IMR-90 (cell line): ENCODE measurements around the gene DOCK1. TPM values are rescaled to one million over a fixed set of nuclear protein-coding genes. Genes with fewer than 3 reads are reported as not detected.

Experiments
- ATAC-seq: fragments of 200-7000 bp; cut with Tn5 transposase; 2 replicates; pipeline ENCODE4 v1.9.1; 2020; ENCODE audit warnings: low read depth, mild to moderate bottlenecking, moderate library complexity
- BruUV-seq: library from RNA; stranded (reverse); fragments of 400-500 nt; replicated peaks from 2 replicates; lab custom pipeline; 2021; lab: Mats Ljungman, UMichigan
- CTCF ChIA-PET: fragments of 300-600 bp; formaldehyde crosslinking; extraction: SDS; loops from one replicate; lab custom pipeline; 2021; ENCODE audit warnings: antibody characterized with exemption; lab: Yijun Ruan, JAX
- POLR2A ChIA-PET: fragments of 300-600 bp; sonication (Branson Sonifier 250); formaldehyde crosslinking; loops from one replicate; lab custom pipeline; 2022; ENCODE audit warnings: antibody characterized with exemption; ENCODE audit not compliant: unreplicated experiment; lab: Charles Lee
- DNase-seq: peaks from one replicate; pipeline ENCODE4 v3.0.0; 2013
- H2AFZ ChIP-seq: replicated peaks from 2 replicates; pipeline ENCODE3; 2013; ENCODE audit warnings: low read length, mild to moderate bottlenecking; ENCODE audit not compliant: poor library complexity
- H2AK5ac ChIP-seq: 2 replicates; pipeline ENCODE4 v1.6.1; 2013; ENCODE audit warnings: low read depth, low read length, inconsistent platforms
- H2AK9ac ChIP-seq: replicated peaks from 2 replicates; pipeline ENCODE3; 2013; ENCODE audit warnings: mild to moderate bottlenecking, low read depth, low read length, moderate library complexity; ENCODE audit not compliant: poor library complexity
- H2BK120ac ChIP-seq: 2 replicates; pipeline ENCODE4 v1.6.1; 2013; ENCODE audit warnings: low read depth, low read length, inconsistent platforms
- H2BK15ac ChIP-seq: 3 replicates; pipeline ENCODE4 v1.6.1; 2013; ENCODE audit warnings: low read depth, low read length, inconsistent platforms
- H2BK20ac ChIP-seq: 2 replicates; pipeline ENCODE4 v1.6.1; 2013; ENCODE audit warnings: low read depth, mild to moderate bottlenecking, inconsistent platforms, low read length, moderate library complexity
- H2BK5ac ChIP-seq: 2 replicates; pipeline ENCODE4 v1.6.1; 2013; ENCODE audit warnings: mild to moderate bottlenecking, low read depth, low read length, inconsistent platforms; ENCODE audit not compliant: poor library complexity, severe bottlenecking
- H3K14ac ChIP-seq: replicated peaks from 2 replicates; pipeline ENCODE4 v1.6.1; 2013; ENCODE audit warnings: low read depth, low read length, inconsistent platforms
- H3K18ac ChIP-seq: 2 replicates; pipeline ENCODE4 v1.6.1; 2013; ENCODE audit warnings: low read depth, low read length, control low read depth
- H3K23ac ChIP-seq: 2 replicates; pipeline ENCODE4 v1.6.1; 2013; ENCODE audit warnings: low read depth, low read length, inconsistent platforms
- H3K27ac ChIP-seq: 2 replicates; pipeline ENCODE4 v1.5.1; 2013; ENCODE audit warnings: mild to moderate bottlenecking, control low read depth, low read length; ENCODE audit not compliant: insufficient read depth
- H3K27me3 ChIP-seq: 2 replicates; pipeline ENCODE4 v1.6.1; 2013; ENCODE audit warnings: low read length; ENCODE audit not compliant: control insufficient read depth, insufficient read depth
- H3K36me3 ChIP-seq: 2 replicates; pipeline ENCODE4 v1.6.1; 2013; ENCODE audit warnings: low read length, mixed read lengths; ENCODE audit not compliant: control insufficient read depth, insufficient read depth
- H3K4ac ChIP-seq: 2 replicates; pipeline ENCODE4 v1.6.1; 2013; ENCODE audit warnings: low read depth, low read length, inconsistent platforms
- H3K4me1 ChIP-seq: 2 replicates; pipeline ENCODE4 v1.6.1; 2013; ENCODE audit warnings: low read length, mixed read lengths; ENCODE audit not compliant: control insufficient read depth, insufficient read depth
- H3K4me2 ChIP-seq: 2 replicates; pipeline ENCODE4 v1.6.1; 2013; ENCODE audit warnings: low read depth, mild to moderate bottlenecking, control low read depth, low read length, moderate library complexity
- H3K4me3 ChIP-seq: 2 replicates; pipeline ENCODE4 v1.5.1; 2013; ENCODE audit warnings: low read depth, mild to moderate bottlenecking, control low read depth, low read length, moderate library complexity; ENCODE audit not compliant: insufficient read depth
- H3K56ac ChIP-seq: 2 replicates; pipeline ENCODE4 v1.6.1; 2013; ENCODE audit warnings: low read length, inconsistent platforms; ENCODE audit not compliant: insufficient read depth; ENCODE audit errors: extremely low read depth
- H3K79me1 ChIP-seq, 2 experiments: 2 replicates each; pipeline ENCODE4 v1.6.1; 2013; ENCODE audit warnings: low read length in 2 of 2, inconsistent platforms in 1 of 2, low read depth in 1 of 2
- H3K9ac ChIP-seq: 2 replicates; pipeline ENCODE4 v1.6.1; 2013; ENCODE audit warnings: low read depth, low read length, control low read depth
- H3K9me1 ChIP-seq: 2 replicates; pipeline ENCODE4 v1.6.1; 2013; ENCODE audit warnings: low read length, inconsistent platforms; ENCODE audit not compliant: insufficient read depth
- H3K9me3 ChIP-seq: 2 replicates; pipeline ENCODE4 v1.6.1; 2013; ENCODE audit warnings: low read length; ENCODE audit not compliant: control insufficient read depth, insufficient read depth
- H4K20me1 ChIP-seq: 2 replicates; pipeline ENCODE4 v1.6.1; 2013; ENCODE audit warnings: low read length, inconsistent platforms; ENCODE audit not compliant: insufficient read depth
- H4K5ac ChIP-seq: 2 replicates; pipeline ENCODE4 v1.6.1; 2013; ENCODE audit warnings: mild to moderate bottlenecking, low read depth, low read length, control low read depth
- H4K8ac ChIP-seq, 2 experiments: 2 replicates each; pipeline ENCODE4 v1.6.1; 2013; ENCODE audit warnings: low read depth in 2 of 2, low read length in 2 of 2, control low read depth in 1 of 2, inconsistent platforms in 1 of 2
- H4K91ac ChIP-seq: 2 replicates; pipeline ENCODE4 v1.6.1; 2013; ENCODE audit warnings: low read depth, low read length, inconsistent platforms; ENCODE audit not compliant: insufficient read depth
- BHLHE40 ChIP-seq: fragments of 150-350 bp; IDR thresholded peaks from 2 replicates; pipeline ENCODE4 v1.6.1; 2016; ENCODE audit warnings: mild to moderate bottlenecking, low read depth, low read length
- CEBPB ChIP-seq: IDR thresholded peaks from 2 replicates; pipeline ENCODE4 v1.6.1; 2012; ENCODE audit warnings: low read depth, low read length, improper control_type of control experiment
- CHD1 ChIP-seq: IDR thresholded peaks from 2 replicates; pipeline ENCODE4 v1.6.1; 2012; ENCODE audit warnings: low read depth, low read length, improper control_type of control experiment
- FOS ChIP-seq: fragments of 150-350 bp; IDR thresholded peaks from 2 replicates; pipeline ENCODE4 v1.6.1; 2016; ENCODE audit warnings: low read depth, low read length
- MAFK ChIP-seq: IDR thresholded peaks from 2 replicates; pipeline ENCODE4 v1.6.1; 2012; ENCODE audit warnings: low read depth, low read length, improper control_type of control experiment
- MXI1 ChIP-seq: IDR thresholded peaks from 2 replicates; pipeline ENCODE4 v1.6.1; 2012; ENCODE audit warnings: low read depth, mild to moderate bottlenecking, low read length, moderate library complexity, borderline replicate concordance
- NFE2L2 ChIP-seq: fragments of 150-350 bp; IDR thresholded peaks from 2 replicates; pipeline ENCODE4 v1.6.1; 2016; ENCODE audit warnings: low read depth, mild to moderate bottlenecking, low read length
- POLR2A ChIP-seq: IDR thresholded peaks from 2 replicates; pipeline ENCODE4 v1.6.1; 2012; ENCODE audit warnings: mild to moderate bottlenecking, low read depth, low read length
- RCOR1 ChIP-seq: IDR thresholded peaks from 2 replicates; pipeline ENCODE4 v1.6.1; 2012; ENCODE audit warnings: mild to moderate bottlenecking, low read length, improper control_type of control experiment; ENCODE audit not compliant: insufficient replicate concordance
- SMC3 ChIP-seq: fragments of 150-350 bp; IDR thresholded peaks from 2 replicates; pipeline ENCODE4 v1.6.1; 2016; ENCODE audit warnings: low read depth, mild to moderate bottlenecking, antibody characterized with exemption, low read length, moderate library complexity
- WGBS, 2 experiments: methylation state at CpG; one replicate each; pipeline versions ENCODE4 v1.1.5 to v1.1.7; 2013; ENCODE audit warnings: missing lambda C conversion rate in 2 of 2; ENCODE audit not compliant: insufficient read length in 1 of 2; ENCODE audit errors: extremely low coverage in 2 of 2; 5-methylcytosine and 5-hydroxymethylcytosine counted together
- dilution Hi-C: fragments of 300-500 bp; cut with HindIII; formaldehyde crosslinking; loops from one replicate; pipeline ENCODE4 v1.14.3; 2018; ENCODE audit warnings: low sequenced_read_pairs; ENCODE audit not compliant: unreplicated experiment
- in situ Hi-C: fragments of 300-500 bp; cut with MboI; formaldehyde crosslinking; loops from 3 replicates; pipeline ENCODE4 v1.14.3; 2019; ENCODE audit warnings: low sequenced_read_pairs, inconsistent platforms, mixed read lengths
- intact Hi-C: fragments of 100-400 bp; cut with micrococcal nuclease; formaldehyde crosslinking; loops from 2 replicates; pipeline ENCODE4 v1.10.0; 2022
- polyA plus RNA-seq, 3 experiments: library from polyadenylated mRNA; depleted of rRNA; stranded (reverse); fragments of >200 nt; gene quantifications; 2 replicates each; pipeline ENCODE4 v1.2.3, GENCODE V29; 2012; ENCODE audit warnings: low replicate concordance in 1 of 3
- total RNA-seq: library from RNA; depleted of rRNA; stranded (reverse); fragments of >200 nt; gene quantifications from 2 replicates; pipeline ENCODE4 v1.2.3, GENCODE V29; 2012
- TF ChIP-seq, protein P1 (sequence below): fragments of 150-350 bp; IDR thresholded peaks from 2 replicates; pipeline ENCODE4 v1.6.1; 2017; ENCODE audit warnings: mild to moderate bottlenecking, antibody characterized with exemption, low read length, low read depth
- TF ChIP-seq, protein P2 (sequence below): conservative IDR thresholded peaks from 2 replicates; pipeline ENCODE4 v1.5.1; 2012; ENCODE audit warnings: mild to moderate bottlenecking, low read depth, low read length, improper control_type of control experiment

Gene DOCK1
- total and polyA plus RNA-seq, 2 of the 4 experiments (the other 2 are of a cell fraction), result 28.2 to 71.0 TPM

GRCh38 chr10:127413326-127413725 lies 508.1 kb downstream of the DOCK1 start:
- H3K4me1 ChIP-seq, result peaks cover 2% of the 10 kb centered on the region; the same call in 1 of the 2 replicates
- BruUV-seq, result no TSS peak
- in situ Hi-C loops, result no loop called here
- H2BK20ac ChIP-seq, result no peak overlapping the region
- no peaks in the 10 kb centered on the region for H3K9me3 ChIP-seq
- ATAC-seq (no peak), DNase-seq (no peak)
- no peaks in the 10 kb centered on the region for H3K27me3 ChIP-seq
- H4K8ac ChIP-seq, result no peak overlapping the region
- no peak overlapping the region for H2BK15ac ChIP-seq
- WGBS, 2 experiments, result 100% methylated on average over 3 of the region's 11 CpGs; no CpG with 5 or more reads in 1 of the 2 experiments
- no peak overlapping the region for H2AK5ac ChIP-seq
- intact Hi-C loops, result no loop called here
- ChIA-PET CTCF (no interaction called here), POLR2A (no interaction called here)
- H2BK120ac ChIP-seq, result no peak overlapping the region
- no peak overlapping the region for H2AFZ ChIP-seq
- H3K23ac ChIP-seq, result no peak overlapping the region
- peaks cover 4% of the 10 kb centered on the region; the same call in 1 of the 2 replicates for H3K9me1 ChIP-seq
- no peak overlapping the region for H4K5ac ChIP-seq
- no peak overlapping the region for H3K14ac ChIP-seq
- no peak overlapping the region for H2AK9ac ChIP-seq
- dilution Hi-C loops, result no loop called here
- no peak overlapping the region for H3K4me3 ChIP-seq
- no peak overlapping the region for H4K91ac ChIP-seq
- no peak overlapping the region for H3K27ac ChIP-seq
- H4K20me1 ChIP-seq, result no peaks in the 10 kb centered on the region
- H3K79me1 ChIP-seq, result no peaks in the 10 kb centered on the region
- peaks cover 13% of the 10 kb centered on the region for H3K36me3 ChIP-seq
- no peak overlapping the region for H3K9ac ChIP-seq
- TF ChIP-seq FOS, result no peak
- no peak for TF ChIP-seq CHD1
- TF ChIP-seq POLR2A, result no peak
- TF ChIP-seq MAFK, result no peak
- TF ChIP-seq, protein P1, sequence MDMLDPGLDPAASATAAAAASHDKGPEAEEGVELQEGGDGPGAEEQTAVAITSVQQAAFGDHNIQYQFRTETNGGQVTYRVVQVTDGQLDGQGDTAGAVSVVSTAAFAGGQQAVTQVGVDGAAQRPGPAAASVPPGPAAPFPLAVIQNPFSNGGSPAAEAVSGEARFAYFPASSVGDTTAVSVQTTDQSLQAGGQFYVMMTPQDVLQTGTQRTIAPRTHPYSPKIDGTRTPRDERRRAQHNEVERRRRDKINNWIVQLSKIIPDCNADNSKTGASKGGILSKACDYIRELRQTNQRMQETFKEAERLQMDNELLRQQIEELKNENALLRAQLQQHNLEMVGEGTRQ, result no peak
- no peak for TF ChIP-seq RCOR1
- TF ChIP-seq MXI1, result no peak
- TF ChIP-seq SMC3, result no peak
- TF ChIP-seq, protein P2, sequence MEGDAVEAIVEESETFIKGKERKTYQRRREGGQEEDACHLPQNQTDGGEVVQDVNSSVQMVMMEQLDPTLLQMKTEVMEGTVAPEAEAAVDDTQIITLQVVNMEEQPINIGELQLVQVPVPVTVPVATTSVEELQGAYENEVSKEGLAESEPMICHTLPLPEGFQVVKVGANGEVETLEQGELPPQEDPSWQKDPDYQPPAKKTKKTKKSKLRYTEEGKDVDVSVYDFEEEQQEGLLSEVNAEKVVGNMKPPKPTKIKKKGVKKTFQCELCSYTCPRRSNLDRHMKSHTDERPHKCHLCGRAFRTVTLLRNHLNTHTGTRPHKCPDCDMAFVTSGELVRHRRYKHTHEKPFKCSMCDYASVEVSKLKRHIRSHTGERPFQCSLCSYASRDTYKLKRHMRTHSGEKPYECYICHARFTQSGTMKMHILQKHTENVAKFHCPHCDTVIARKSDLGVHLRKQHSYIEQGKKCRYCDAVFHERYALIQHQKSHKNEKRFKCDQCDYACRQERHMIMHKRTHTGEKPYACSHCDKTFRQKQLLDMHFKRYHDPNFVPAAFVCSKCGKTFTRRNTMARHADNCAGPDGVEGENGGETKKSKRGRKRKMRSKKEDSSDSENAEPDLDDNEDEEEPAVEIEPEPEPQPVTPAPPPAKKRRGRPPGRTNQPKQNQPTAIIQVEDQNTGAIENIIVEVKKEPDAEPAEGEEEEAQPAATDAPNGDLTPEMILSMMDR, result no peak
- TF ChIP-seq NFE2L2, result no peak
- TF ChIP-seq CEBPB, result no peak
- no peak for TF ChIP-seq BHLHE40
- H3K4me2 ChIP-seq, result no peak overlapping the region
- no peak overlapping the region for H3K4ac ChIP-seq
- no peak overlapping the region for H3K18ac ChIP-seq
- no peak overlapping the region for H2BK5ac ChIP-seq
- no peak overlapping the region for H3K56ac ChIP-seq
